GM19324 (cell line): ENCODE measurements around the gene NOS2.
"Not testable (repeated sequence)": the region's sequence is repeated elsewhere in the genome, so short reads cannot be mapped to it uniquely, and the experiment has no call there.

Experiments used
- ATAC-seq: cut with Tn5 transposase; IDR thresholded peaks from one replicate; pipeline ENCODE4 v1.9.1; 2021; ENCODE audit warnings: mild to moderate bottlenecking, moderate library complexity; ENCODE audit not compliant: unreplicated experiment, low FRiP score

The NOS2 gene

GRCh38 chr17:27759528-27759927 lies 40.8 kb downstream of the NOS2 start:
- ATAC-seq, result no peak

GRCh38 chr17:27756467-27757371 lies 43.6 kb downstream of the NOS2 start:
- ATAC-seq, result no peak

- no peak for ATAC-seq
Measured at GRCh38 chr17:27755706-27756466, 44.4 kb downstream of the NOS2 start.

GRCh38 chr17:27754549-27754948 lies 45.8 kb downstream of the NOS2 start:
- ATAC-seq, result no peak

- not testable (repeated sequence) for ATAC-seq
Measured at GRCh38 chr17:27753726-27754125, 46.6 kb downstream of the NOS2 start.

- ATAC-seq, result not testable (repeated sequence)
Measured at GRCh38 chr17:27752831-27753619, 47.3 kb downstream of the NOS2 start.

GRCh38 chr17:27751622-27752490 lies 48.5 kb downstream of the NOS2 start:
- no peak for ATAC-seq

GRCh38 chr17:27751166-27751565 lies 49.2 kb downstream of the NOS2 start:
- ATAC-seq, result no peak

GRCh38 chr17:27749562-27750150 lies 50.7 kb downstream of the NOS2 start:
- ATAC-seq, result not testable (repeated sequence)

GRCh38 chr17:27748360-27748825 lies 51.9 kb downstream of the NOS2 start:
- ATAC-seq, result no peak

GRCh38 chr17:27747462-27748359 lies 52.6 kb downstream of the NOS2 start:
- ATAC-seq, result no peak

GRCh38 chr17:27746881-27747280 lies 53.4 kb downstream of the NOS2 start:
- no peak for ATAC-seq

- not testable (repeated sequence) for ATAC-seq
Measured at GRCh38 chr17:27746320-27746719, 54.0 kb downstream of the NOS2 start.

GRCh38 chr17:27745207-27745830 lies 55.0 kb downstream of the NOS2 start:
- not testable (repeated sequence) for ATAC-seq

- no peak for ATAC-seq
Measured at GRCh38 chr17:27743281-27743885, 56.9 kb downstream of the NOS2 start.

- ATAC-seq, result no peak
Measured at GRCh38 chr17:27741971-27742575, 58.3 kb downstream of the NOS2 start.

- no peak for ATAC-seq
Measured at GRCh38 chr17:27741361-27741861, 58.9 kb downstream of the NOS2 start.
